C4-2B (cell line): ENCODE measurements around the gene CFAP206.

Experiments used
- H3K27ac ChIP-seq: fragments of 450-650 bp; 2 replicates; pipeline ENCODE4 v1.5.1; 2017
- CTCF ChIP-seq: fragments of 450-650 bp; conservative IDR thresholded peaks from 2 replicates; pipeline ENCODE4 v1.5.1; 2017; ENCODE audit warnings: mild to moderate bottlenecking
- ZFX ChIP-seq: fragments of 450-650 bp; IDR thresholded peaks from 2 replicates; pipeline ENCODE4 v1.6.1; 2017

The CFAP206 gene

DNA sequence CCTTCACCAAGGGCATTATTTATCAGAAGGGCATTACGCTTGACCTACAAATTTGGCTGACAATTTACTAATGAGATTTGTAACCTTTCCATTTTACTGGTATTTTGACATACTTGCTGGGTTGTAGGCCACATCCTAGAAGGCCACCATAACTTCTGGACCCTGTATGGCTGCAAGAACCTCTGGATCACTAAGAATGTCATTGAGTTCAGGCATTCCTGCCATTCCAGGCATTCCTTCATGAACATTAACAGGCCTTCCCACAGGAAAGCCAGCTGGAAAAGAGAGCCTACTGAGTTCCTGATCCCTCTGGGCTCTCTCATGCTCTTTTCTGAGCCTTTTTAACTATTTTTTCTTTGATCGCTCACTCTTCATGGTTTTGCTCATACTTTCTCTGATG lies 36.6 kb downstream of the CFAP206 start:
- TF ChIP-seq CTCF (no peak), ZFX (no peak)
- H3K27ac ChIP-seq = no peak overlapping the region

- H3K27ac ChIP-seq = no peak overlapping the region
- no peak for TF ChIP-seq CTCF
- no peak for TF ChIP-seq ZFX
Measured at GRCh38 chr6:87465051-87465450, 57.3 kb downstream of the CFAP206 start.

DNA sequence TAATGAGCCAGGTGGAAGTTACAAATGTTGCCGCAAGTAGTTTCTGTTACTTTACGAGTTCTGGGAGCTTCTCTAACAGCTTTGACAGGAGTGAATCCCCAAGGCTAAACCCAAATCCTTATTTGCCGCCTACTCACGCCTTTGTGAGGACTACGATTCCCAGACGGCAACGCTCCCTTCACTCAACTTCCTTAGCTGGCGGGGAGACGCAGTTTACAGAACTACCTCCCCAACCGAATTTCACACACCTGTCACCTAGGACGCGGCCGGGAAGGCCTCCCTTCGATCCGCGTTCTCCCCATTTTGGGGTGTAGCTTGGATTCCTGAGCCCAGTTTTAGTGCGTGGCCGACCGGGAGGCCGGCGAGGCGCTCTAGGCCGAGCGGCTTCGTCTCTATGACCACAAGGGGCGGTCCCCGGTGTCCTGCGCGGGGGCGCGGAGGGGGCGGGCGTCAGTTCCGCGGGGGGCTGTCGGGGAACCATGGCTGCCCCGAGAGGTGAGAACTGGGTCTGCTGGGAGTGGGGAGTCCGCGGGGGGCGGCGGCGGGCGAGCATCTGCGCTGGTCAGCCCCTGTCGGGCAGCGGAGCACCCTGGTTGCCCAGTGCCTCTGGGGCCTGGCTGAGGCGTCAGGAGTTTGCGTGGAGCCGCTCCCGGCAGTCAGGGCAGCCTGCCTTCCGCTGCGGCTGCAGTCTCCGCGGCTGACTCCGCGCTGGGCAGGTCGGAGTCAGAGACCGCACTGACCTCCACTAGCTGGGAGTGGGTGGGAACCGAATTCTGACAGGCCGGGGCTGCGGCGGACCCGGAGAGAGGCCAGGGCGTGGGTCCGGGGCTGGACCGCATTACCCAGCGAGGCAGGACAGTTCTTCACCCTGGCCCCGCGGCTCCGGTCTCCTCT lies 65.0 kb downstream of the CFAP206 start, which contains the start of gene SLC35A1:
Gene SLC35A1, plus strand, starts transcription at position 450 of the 894 bp plus-strand sequence. Its CDS starts 30 bp downstream, at position 480.
- peak within 1 kb of the TSS; percentile 78 for H3K27ac ChIP-seq
- TF ChIP-seq ZFX = peak; percentile 23; the same call in 1 of the 2 replicates
- TF ChIP-seq CTCF = no peak

GRCh38 chr6:87473419-87473903 lies 65.7 kb downstream of the CFAP206 start:
- peak overlapping the region; percentile 78 for H3K27ac ChIP-seq
- no peak for TF ChIP-seq ZFX
- TF ChIP-seq CTCF = no peak

DNA sequence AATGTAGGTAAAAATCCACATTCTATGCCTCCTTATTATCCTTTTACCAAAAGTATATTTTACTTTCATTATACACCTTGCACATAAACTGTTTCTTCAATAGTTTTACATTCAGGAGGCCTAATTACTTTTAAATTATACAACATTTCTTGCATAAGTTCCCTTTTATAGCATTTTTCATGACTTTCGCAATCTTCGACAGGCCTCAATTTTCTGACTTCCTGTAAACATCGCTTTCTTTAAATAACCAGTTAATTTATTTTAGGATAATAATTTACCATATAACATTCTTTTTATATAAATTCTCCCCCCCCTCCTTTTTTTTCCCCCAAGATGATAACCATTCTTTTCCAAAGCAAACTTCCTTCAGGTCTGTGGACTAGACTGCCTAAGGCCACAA lies 74.2 kb downstream of the CFAP206 start:
- H3K27ac ChIP-seq = no peak overlapping the region
- no peak for TF ChIP-seq CTCF
- no peak for TF ChIP-seq ZFX

- TF ChIP-seq CTCF = no peak
- TF ChIP-seq ZFX = no peak
- H3K27ac ChIP-seq = no peak overlapping the region
Measured at GRCh38 chr6:87482366-87482765, 74.6 kb downstream of the CFAP206 start.

DNA sequence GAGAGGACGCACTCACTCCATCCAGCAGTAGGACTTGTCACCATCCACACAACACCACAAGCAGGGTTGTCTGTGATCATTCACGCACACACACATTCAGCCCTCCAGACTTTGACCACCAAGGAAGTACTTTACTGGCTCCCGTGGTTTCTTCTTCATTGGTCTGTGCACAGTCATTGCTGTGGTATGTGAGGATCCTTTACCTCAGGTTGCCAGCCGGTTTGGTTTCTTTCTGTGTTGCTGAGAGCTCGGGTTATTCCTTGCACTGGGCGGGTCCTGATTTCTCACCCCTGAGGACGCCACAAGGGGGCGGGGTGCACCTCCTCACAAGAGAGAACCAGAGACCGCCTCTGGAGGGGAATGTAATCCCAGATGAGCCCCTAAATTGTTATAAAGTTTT lies 76.2 kb downstream of the CFAP206 start:
- no peak; the same call in 1 of the 2 replicates for TF ChIP-seq CTCF
- no peak for TF ChIP-seq ZFX
- H3K27ac ChIP-seq = no peak overlapping the region
